Prostate gland (tissue), 2 donors: ENCODE data around the gene ADAMTSL3. TPM values are rescaled to one million over a fixed set of nuclear protein-coding genes. Genes with fewer than 3 reads are reported as not detected.

Experiments
- DNase-seq: peaks from one replicate; pipeline ENCODE4 v3.0.0-alpha.2; 2019; ENCODE audit warnings: low spot score
- H3K27ac ChIP-seq, 2 donors: fragments of 200-600 bp; sonication (generic); 2 replicates each; pipeline ENCODE4 v1.5.1; 2017 to 2019
- H3K27me3 ChIP-seq: fragments of 200-600 bp; sonication (generic); replicated peaks from 2 replicates; pipeline ENCODE4 v1.5.1; 2019; ENCODE audit not compliant: insufficient read depth
- H3K36me3 ChIP-seq, 2 donors: fragments of 200-600 bp; sonication (generic); 1 replicate in 1 of 2; 2 replicates in 1 of 2; pipeline versions ENCODE4 v1.5.1 to v1.8.1; 2017 to 2019
- H3K4me1 ChIP-seq: fragments of 200-600 bp; sonication (generic); replicated peaks from 2 replicates; pipeline ENCODE4 v1.5.1; 2019
- H3K4me3 ChIP-seq, 2 donors: fragments of 200-600 bp; sonication (generic); 2 replicates each; pipeline ENCODE4 v1.5.1; 2017 to 2019
- H3K9me3 ChIP-seq: fragments of 200-600 bp; sonication (generic); 2 replicates; pipeline ENCODE4 v1.5.1; 2017
- CTCF ChIP-seq, 4 experiments: fragments of 200-600 bp in 2 of 4; fragments of 450-650 bp in 2 of 4; sonication (generic) in 2 of 4; IDR thresholded peaks; 1 replicate in 3 of 4; 2 replicates in 1 of 4; pipeline ENCODE4 v1.5.1; 2016 to 2019; ENCODE audit warnings: antibody characterized with exemption in 4 of 4, mild to moderate bottlenecking in 2 of 4, moderate library complexity in 2 of 4
- POLR2A ChIP-seq: fragments of 450-650 bp; IDR thresholded peaks from one replicate; pipeline ENCODE4 v1.6.1; 2016; ENCODE audit warnings: antibody characterized with exemption, mild to moderate bottlenecking
- POLR2AphosphoS5 ChIP-seq: sonication (generic); formaldehyde crosslinking; IDR thresholded peaks from one replicate; pipeline ENCODE4 v1.6.1; 2017; ENCODE audit warnings: antibody characterized with exemption
- whole genome bisulfite sequencing: methylation state at CpG from one replicate; pipeline ENCODE4 v1.1.5; 2018; 5-methylcytosine and 5-hydroxymethylcytosine counted together
- intact Hi-C: fragments of 100-400 bp; cut with DNase I; formaldehyde crosslinking; loops from one replicate; pipeline ENCODE4 v1.14.2; 2022
- total RNA-seq, 2 donors: library from RNA; depleted of rRNA; stranded (reverse); fragments of >200 nt; gene quantifications; one replicate each; pipeline ENCODE4 v1.1.0, GENCODE V29; 2016

Gene ADAMTSL3
- total RNA-seq, 2 donors from 2014 or later = 4.5 to 25.2 TPM

DNA sequence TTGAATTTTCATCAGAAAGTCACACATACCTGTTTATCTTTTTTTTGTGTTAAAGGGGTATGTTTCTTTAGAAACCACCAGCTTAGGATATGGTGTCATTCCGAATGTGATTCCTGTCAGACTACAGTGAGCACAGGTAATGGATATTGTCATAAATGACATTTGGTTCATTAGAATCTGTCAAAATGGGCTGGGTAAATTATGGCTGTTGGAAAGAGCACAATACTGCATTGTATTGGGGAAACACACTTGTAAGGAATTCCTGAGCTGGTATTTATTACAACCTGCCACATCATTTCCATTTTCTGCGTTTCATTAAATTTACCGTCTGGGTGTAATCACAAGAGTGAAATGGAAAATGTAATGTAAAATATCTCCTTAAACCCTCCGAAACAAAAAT lies 78.8 kb downstream of the ADAMTSL3 start:
- WGBS = 57% methylated on average over 4 of the region's 4 CpGs
- intact Hi-C loops = no loop called here
- TF ChIP-seq POLR2AphosphoS5 (no peak), CTCF (IDR thresholded peaks at IDR 0.05) (no peak), POLR2A (no peak)
- Histone ChIP-seq H3K36me3 (no peaks in the 10 kb centered on the region), H3K27me3 (no peaks in the 10 kb centered on the region), H3K4me1 (no peaks in the 10 kb centered on the region), H3K27ac (no peak overlapping the region), H3K4me3 (no peak overlapping the region), H3K9me3 (no peaks in the 10 kb centered on the region)
- DNase-seq = no peak

DNA sequence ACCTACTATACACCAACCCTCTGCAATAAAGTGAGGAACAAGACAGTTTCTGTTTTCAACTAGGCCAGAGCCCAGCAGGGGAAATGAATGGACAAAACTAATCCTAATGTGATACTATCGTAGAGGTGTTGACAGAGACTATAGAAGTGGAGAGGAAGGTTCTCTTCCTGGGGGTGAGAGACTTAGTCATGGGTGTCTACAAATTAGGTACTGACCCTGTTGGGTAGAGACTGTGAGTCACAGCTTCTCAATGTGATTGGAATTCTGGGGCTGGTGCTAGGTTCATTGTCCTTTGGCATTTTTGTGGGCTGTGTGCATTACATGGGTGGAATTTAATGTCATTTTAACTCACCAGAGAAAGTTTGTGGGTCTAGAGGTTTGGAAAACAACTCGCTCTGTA lies 79.3 kb downstream of the ADAMTSL3 start:
- H3K9me3 ChIP-seq = no peaks in the 10 kb centered on the region
- H3K27me3 ChIP-seq = no peaks in the 10 kb centered on the region
- TF ChIP-seq POLR2AphosphoS5 (no peak), POLR2A (no peak), CTCF (IDR thresholded peaks at IDR 0.05) (no peak)
- no peaks in the 10 kb centered on the region for H3K4me1 ChIP-seq
- intact Hi-C loops = no loop called here
- no peak overlapping the region for H3K4me3 ChIP-seq
- H3K27ac ChIP-seq = no peak overlapping the region
- WGBS = 88% methylated on average over 2 of the region's 2 CpGs
- DNase-seq = no peak
- no peaks in the 10 kb centered on the region for H3K36me3 ChIP-seq

- no peak for DNase-seq
- 93% methylated on average over 5 of the region's 5 CpGs for WGBS
- no peak for TF ChIP-seq POLR2AphosphoS5
- TF ChIP-seq POLR2A = no peak
- no peak for TF ChIP-seq CTCF (IDR thresholded peaks at IDR 0.05)
- Histone ChIP-seq H3K4me3 (no peak overlapping the region), H3K9me3 (no peaks in the 10 kb centered on the region), H3K27me3 (no peaks in the 10 kb centered on the region), H3K27ac (no peak overlapping the region), H3K4me1 (no peaks in the 10 kb centered on the region), H3K36me3 (no peaks in the 10 kb centered on the region)
- intact Hi-C loops = no loop called here
Observed at GRCh38 chr15:83733691-83734090, 79.8 kb downstream of the ADAMTSL3 start.

GRCh38 chr15:83734487-83734886 lies 80.6 kb downstream of the ADAMTSL3 start:
- 46% methylated on average over 3 of the region's 3 CpGs for WGBS
- TF ChIP-seq CTCF (IDR thresholded peaks at IDR 0.05) (no peak), POLR2A (no peak), POLR2AphosphoS5 (no peak)
- H3K4me1 ChIP-seq = no peaks in the 10 kb centered on the region
- no peaks in the 10 kb centered on the region for H3K9me3 ChIP-seq
- H3K27me3 ChIP-seq = no peaks in the 10 kb centered on the region
- no peak overlapping the region for H3K27ac ChIP-seq
- no peaks in the 10 kb centered on the region for H3K36me3 ChIP-seq
- intact Hi-C loops = no loop called here
- no peak for DNase-seq
- H3K4me3 ChIP-seq = no peak overlapping the region

DNA sequence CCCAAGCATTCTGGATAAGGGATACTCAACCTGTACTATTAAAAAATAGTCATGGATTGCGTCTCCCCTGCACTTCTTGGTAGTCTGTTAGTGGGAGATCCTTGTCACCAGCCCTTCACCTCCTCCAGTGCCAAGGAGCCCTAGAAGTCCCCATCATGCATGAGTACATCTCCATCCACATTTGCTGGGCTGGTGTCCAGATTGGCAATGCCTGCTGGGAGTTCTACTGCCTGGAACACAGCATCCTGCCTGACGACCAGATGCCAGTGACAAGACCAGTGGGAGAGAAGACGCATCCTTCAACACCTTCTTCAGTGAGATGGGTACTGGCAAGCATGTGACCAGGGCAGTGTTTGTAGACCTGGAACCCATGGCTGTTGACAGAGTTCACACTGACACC lies 85.7 kb downstream of the ADAMTSL3 start:
- TF ChIP-seq POLR2AphosphoS5 = no peak
- no peak for TF ChIP-seq CTCF (IDR thresholded peaks at IDR 0.05)
- TF ChIP-seq POLR2A = no peak
- Histone ChIP-seq H3K9me3 (no peaks in the 10 kb centered on the region), H3K4me1 (no peaks in the 10 kb centered on the region), H3K27me3 (no peaks in the 10 kb centered on the region), H3K36me3 (no peaks in the 10 kb centered on the region), H3K4me3 (no peak overlapping the region), H3K27ac (no peak overlapping the region)
- 62% methylated on average over 3 of the region's 3 CpGs for WGBS
- intact Hi-C loops = loop anchor here (10.0 kb wide), 1 partner anchor 295 kb away; the partner anchor contains the start of gene SH3GL3
- DNase-seq = no peak
